ENCODE data around the gene FGF22.

GRCh38 chr19:679418-680286, 40.0 kb downstream of the FGF22 start:
- TF ChIP-seq CTCF (IDR thresholded peaks at IDR 0.05) (no peak), POLR2A (IDR thresholded peaks at IDR 0.05) (no peak)
